ENCODE results near the gene PRRG3. TPM values are rescaled to one million over a fixed set of nuclear protein-coding genes. Genes with fewer than 3 reads are reported as not detected.

PRRG3 gene
- polyA plus RNA-seq (2013), result 0.04 and 0.07 TPM in 2 replicates

DNA sequence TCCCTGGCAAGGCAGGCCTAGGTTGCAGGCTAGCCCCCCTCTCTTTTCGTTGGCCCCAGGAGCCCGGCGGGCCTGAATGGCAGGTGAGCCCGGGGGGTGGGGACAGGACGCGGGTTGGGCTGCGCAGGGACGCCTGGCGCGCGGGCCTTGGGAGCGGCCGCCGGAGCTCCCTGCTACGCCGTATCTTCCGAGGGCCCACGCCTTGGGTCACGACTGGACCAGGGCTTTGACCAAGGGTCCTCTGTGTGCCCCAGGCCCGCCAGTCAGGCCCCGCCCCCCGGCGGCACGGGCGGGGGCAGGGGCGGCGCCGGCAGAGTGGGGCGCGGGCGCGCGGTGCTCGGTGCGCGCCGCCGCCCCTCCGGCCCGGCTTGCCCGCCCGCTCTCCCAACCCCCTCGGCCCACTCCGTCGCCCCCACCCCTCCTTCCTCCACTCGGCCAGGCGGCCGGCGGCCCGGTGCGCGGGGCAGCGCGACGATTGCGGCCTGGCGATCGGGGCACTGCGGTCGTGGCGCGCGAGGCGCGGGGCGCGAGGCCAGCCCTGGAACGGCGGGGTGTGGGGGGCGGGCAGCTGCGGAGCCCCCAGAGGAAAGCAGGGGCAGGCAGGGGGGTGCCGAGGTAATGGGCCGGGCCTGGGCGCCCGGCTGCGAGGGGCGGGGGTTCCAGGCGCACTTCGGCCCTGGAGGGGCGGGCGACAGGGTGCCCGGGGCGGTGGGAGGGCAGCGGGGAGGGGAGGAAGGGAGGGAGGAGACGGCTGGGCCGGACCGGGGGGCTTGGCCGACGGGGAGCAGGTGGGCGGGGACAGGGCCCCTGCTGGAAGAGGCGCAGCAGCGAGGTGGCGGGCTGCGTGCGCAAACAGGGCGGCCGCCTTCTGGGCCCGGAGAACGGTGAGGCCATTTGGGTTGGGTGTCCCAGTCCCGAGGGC is at the start of gene PRRG3:
TSS of gene PRRG3 (plus strand) at position 798 of the 922 bp plus-strand sequence. CDS start 3,357 bp downstream, outside the sequence.
- WGBS (ENCODE audit: extremely low coverage, insufficient coverage, insufficient read length), result no CpG with 5 or more reads among the region's 100 CpGs
- no peak for DNase-seq

DNA sequence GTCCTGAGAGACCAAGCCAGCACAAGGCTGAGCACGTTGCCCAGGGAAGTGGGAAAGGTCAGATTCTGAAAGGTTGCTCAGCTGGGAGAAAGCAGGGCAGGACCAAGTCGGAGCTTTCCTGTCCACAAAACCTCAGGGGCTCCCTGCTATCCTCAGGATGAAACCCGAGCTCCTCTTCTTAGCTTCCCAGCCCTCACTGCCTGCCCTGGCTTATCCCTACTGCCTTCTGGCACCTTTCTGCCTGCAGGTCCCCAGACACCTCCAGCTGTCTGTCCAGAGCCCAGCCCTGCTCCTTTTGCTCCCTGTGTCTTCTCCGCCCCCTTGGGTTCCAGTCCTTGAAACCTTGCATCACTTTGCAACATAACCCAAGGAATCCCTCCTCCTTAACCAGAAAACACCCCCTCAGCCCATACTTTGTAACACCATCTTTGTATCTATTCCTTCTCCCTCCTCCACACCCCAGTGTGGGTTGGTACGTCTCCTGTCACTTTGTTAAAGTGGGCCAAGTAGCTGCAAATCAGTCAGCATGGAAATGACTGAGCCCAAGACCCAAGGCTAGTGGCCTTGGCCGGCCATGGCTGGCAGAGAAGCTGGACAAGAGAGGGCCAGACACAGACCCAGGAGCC is 20.0 kb upstream of the PRRG3 start:
- no peak overlapping the region for H2BK120ac ChIP-seq (ENCODE audit: insufficient read depth, low read length, poor library complexity)
- H3K36me3 ChIP-seq (ENCODE audit: control insufficient read depth in 1 of 2, insufficient read depth in 2 of 2, low read length in 2 of 2), result no peaks in the 10 kb centered on the region
- H3K4ac ChIP-seq (ENCODE audit: low read depth, low read length), result no peak overlapping the region
- H4K12ac ChIP-seq (ENCODE audit: low read depth, low read length), result no peak overlapping the region
- H3K4me1 ChIP-seq (ENCODE audit: control insufficient read depth in 1 of 2, insufficient read depth in 2 of 2, low read length in 2 of 2), result no peaks in the 10 kb centered on the region
- no peak overlapping the region for H3K14ac ChIP-seq (ENCODE audit: low read length)
- H2BK12ac ChIP-seq (ENCODE audit: low read length), result no peak overlapping the region
- H3K9me3 ChIP-seq (ENCODE audit: insufficient read depth, low read depth, low read length), result no peaks in the 10 kb centered on the region
- WGBS (ENCODE audit: extremely low coverage, insufficient coverage, insufficient read length), result no CpG with 5 or more reads among the region's 6 CpGs
- no peak overlapping the region for H3K4me2 ChIP-seq (ENCODE audit: low read length)
- no peak overlapping the region for H3K27ac ChIP-seq (ENCODE audit: low read depth, low read length)
- no peak overlapping the region for H4K91ac ChIP-seq (ENCODE audit: low read depth, low read length)
- no peaks in the 10 kb centered on the region for H3K79me2 ChIP-seq (ENCODE audit: control insufficient read depth, insufficient read depth, low read length, poor library complexity)
- DNase-seq, result no peak
- H4K8ac ChIP-seq (ENCODE audit: low read depth, low read length), result no peak overlapping the region
- no peak overlapping the region for H3K4me3 ChIP-seq (ENCODE audit: low read depth, low read length)
- H3K79me1 ChIP-seq (ENCODE audit: low read length), result no peaks in the 10 kb centered on the region
- no peaks in the 10 kb centered on the region for H3K27me3 ChIP-seq (ENCODE audit: insufficient read depth, low read length)
- H2BK5ac ChIP-seq (ENCODE audit: low read depth, low read length, poor library complexity), result no peak overlapping the region
- H3K18ac ChIP-seq (ENCODE audit: low read length), result no peak overlapping the region
- no peak overlapping the region for H2AFZ ChIP-seq (ENCODE audit: insufficient read depth, low read length, poor library complexity)
- no peak overlapping the region for H3K23ac ChIP-seq (ENCODE audit: low read length)
- H3K9ac ChIP-seq (ENCODE audit: low read length), result no peak overlapping the region
- no peak overlapping the region for H2AK5ac ChIP-seq (ENCODE audit: low read length)

More for the DNA sequence above, at the start of gene PRRG3:
- Histone ChIP-seq H3K4me3 (ENCODE audit: low read depth, low read length) (peak within 1 kb of the TSS; percentile 32), H2AK5ac (ENCODE audit: low read length) (no peak within 1 kb of the TSS), H3K4me1 (ENCODE audit: control insufficient read depth in 1 of 2, insufficient read depth in 2 of 2, low read length in 2 of 2) (peaks cover 0 to 3% of the 10 kb centered on the region in 2 experiments), H3K79me1 (ENCODE audit: low read length) (no peaks in the 10 kb centered on the region), H3K36me3 (ENCODE audit: control insufficient read depth in 1 of 2, insufficient read depth in 2 of 2, low read length in 2 of 2) (no peaks in the 10 kb centered on the region), H2BK12ac (ENCODE audit: low read length) (no peak within 1 kb of the TSS), H3K27me3 (ENCODE audit: insufficient read depth, low read length) (peaks cover 6% of the 10 kb centered on the region), H3K4ac (ENCODE audit: low read depth, low read length) (no peak within 1 kb of the TSS), H4K8ac (ENCODE audit: low read depth, low read length) (no peak within 1 kb of the TSS), H3K14ac (ENCODE audit: low read length) (no peak within 1 kb of the TSS), H2AFZ (ENCODE audit: insufficient read depth, low read length, poor library complexity) (no peak within 1 kb of the TSS), H3K9ac (ENCODE audit: low read length) (no peak within 1 kb of the TSS), H4K91ac (ENCODE audit: low read depth, low read length) (no peak within 1 kb of the TSS), H2BK5ac (ENCODE audit: low read depth, low read length, poor library complexity) (no peak within 1 kb of the TSS), H3K9me3 (ENCODE audit: insufficient read depth, low read depth, low read length) (no peaks in the 10 kb centered on the region), H3K18ac (ENCODE audit: low read length) (no peak within 1 kb of the TSS), H3K4me2 (ENCODE audit: low read length) (peak within 1 kb of the TSS; percentile 73), H3K79me2 (ENCODE audit: control insufficient read depth, insufficient read depth, low read length, poor library complexity) (no peaks in the 10 kb centered on the region), H3K23ac (ENCODE audit: low read length) (no peak within 1 kb of the TSS), H4K12ac (ENCODE audit: low read depth, low read length) (no peak within 1 kb of the TSS), H2BK120ac (ENCODE audit: insufficient read depth, low read length, poor library complexity) (no peak within 1 kb of the TSS), H3K27ac (ENCODE audit: low read depth, low read length) (no peak within 1 kb of the TSS)

DNA sequence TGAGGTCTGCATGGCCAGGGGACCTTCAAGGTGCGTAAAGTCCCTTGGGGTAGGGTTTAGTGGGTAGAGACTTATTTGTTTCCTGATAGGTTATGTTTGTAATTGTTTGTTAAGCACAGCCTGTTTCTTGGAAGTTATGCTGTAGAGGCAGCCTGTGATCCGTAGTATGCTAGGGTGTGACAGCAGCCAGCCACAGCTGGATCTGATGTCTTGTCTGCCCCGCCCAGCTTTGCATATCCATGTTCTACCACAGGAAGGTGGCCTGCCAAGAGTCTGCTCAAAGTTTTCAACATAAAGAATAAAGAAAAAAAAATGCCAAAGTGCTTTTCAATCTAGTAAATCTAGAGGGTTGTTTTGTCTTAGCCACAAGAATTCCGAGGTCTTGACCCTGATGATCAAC is 19.1 kb upstream of the PRRG3 start:
- Histone ChIP-seq H3K14ac (ENCODE audit: low read length) (no peak overlapping the region), H2AFZ (ENCODE audit: insufficient read depth, low read length, poor library complexity) (no peak overlapping the region), H3K27me3 (ENCODE audit: insufficient read depth, low read length) (no peaks in the 10 kb centered on the region), H2BK120ac (ENCODE audit: insufficient read depth, low read length, poor library complexity) (no peak overlapping the region), H3K79me2 (ENCODE audit: control insufficient read depth, insufficient read depth, low read length, poor library complexity) (no peaks in the 10 kb centered on the region), H3K79me1 (ENCODE audit: low read length) (no peaks in the 10 kb centered on the region), H2AK5ac (ENCODE audit: low read length) (no peak overlapping the region), H2BK5ac (ENCODE audit: low read depth, low read length, poor library complexity) (no peak overlapping the region), H3K9ac (ENCODE audit: low read length) (no peak overlapping the region), H4K12ac (ENCODE audit: low read depth, low read length) (no peak overlapping the region), H3K4ac (ENCODE audit: low read depth, low read length) (no peak overlapping the region), H3K23ac (ENCODE audit: low read length) (no peak overlapping the region), H3K4me3 (ENCODE audit: low read depth, low read length) (no peak overlapping the region), H4K8ac (ENCODE audit: low read depth, low read length) (no peak overlapping the region), H3K4me2 (ENCODE audit: low read length) (no peak overlapping the region), H3K4me1 (ENCODE audit: control insufficient read depth in 1 of 2, insufficient read depth in 2 of 2, low read length in 2 of 2) (no peaks in the 10 kb centered on the region), H3K27ac (ENCODE audit: low read depth, low read length) (no peak overlapping the region), H4K91ac (ENCODE audit: low read depth, low read length) (no peak overlapping the region), H3K9me3 (ENCODE audit: insufficient read depth, low read depth, low read length) (no peaks in the 10 kb centered on the region), H3K18ac (ENCODE audit: low read length) (no peak overlapping the region), H3K36me3 (ENCODE audit: control insufficient read depth in 1 of 2, insufficient read depth in 2 of 2, low read length in 2 of 2) (no peaks in the 10 kb centered on the region), H2BK12ac (ENCODE audit: low read length) (no peak overlapping the region)
- WGBS (ENCODE audit: extremely low coverage, insufficient coverage, insufficient read length), result no CpG with 5 or more reads among the region's 4 CpGs
- DNase-seq, result no peak

DNA sequence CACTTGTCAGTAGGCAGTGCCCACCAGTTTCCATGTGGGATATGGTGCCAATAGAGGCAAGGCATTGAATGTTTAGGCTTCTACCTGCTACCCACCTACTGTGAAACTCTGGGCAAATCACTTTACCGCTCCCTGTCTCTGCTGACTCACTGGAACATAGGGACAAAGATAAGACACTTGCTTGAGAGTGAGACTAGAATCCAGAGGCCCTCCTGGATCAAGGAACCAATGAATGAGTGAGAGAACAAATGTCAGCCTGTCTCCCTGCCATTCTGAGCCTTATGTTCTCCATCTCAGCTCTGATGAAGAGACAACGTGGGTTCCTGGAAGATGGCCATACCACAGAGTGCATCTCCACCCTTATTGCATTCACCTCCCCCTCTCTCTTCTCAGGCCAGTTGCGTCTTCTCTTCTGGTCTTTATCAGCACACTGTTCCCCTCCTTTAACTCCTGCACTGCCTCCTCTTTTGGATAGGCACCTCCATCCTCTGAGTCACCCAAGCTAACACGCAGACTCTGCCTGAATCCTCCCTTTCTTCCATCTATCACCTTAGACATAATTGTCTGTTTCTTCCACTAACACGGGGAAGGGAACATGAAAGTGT is 15.4 kb upstream of the PRRG3 start:
- Histone ChIP-seq H2BK12ac (ENCODE audit: low read length) (no peak overlapping the region), H3K4ac (ENCODE audit: low read depth, low read length) (no peak overlapping the region), H4K91ac (ENCODE audit: low read depth, low read length) (no peak overlapping the region), H3K4me1 (ENCODE audit: control insufficient read depth in 1 of 2, insufficient read depth in 2 of 2, low read length in 2 of 2) (no peaks in the 10 kb centered on the region), H4K8ac (ENCODE audit: low read depth, low read length) (no peak overlapping the region), H3K9ac (ENCODE audit: low read length) (no peak overlapping the region), H2AK5ac (ENCODE audit: low read length) (no peak overlapping the region), H2BK5ac (ENCODE audit: low read depth, low read length, poor library complexity) (no peak overlapping the region), H3K14ac (ENCODE audit: low read length) (no peak overlapping the region), H2BK120ac (ENCODE audit: insufficient read depth, low read length, poor library complexity) (no peak overlapping the region), H3K18ac (ENCODE audit: low read length) (no peak overlapping the region), H4K12ac (ENCODE audit: low read depth, low read length) (no peak overlapping the region), H3K27ac (ENCODE audit: low read depth, low read length) (no peak overlapping the region), H3K23ac (ENCODE audit: low read length) (no peak overlapping the region), H3K79me1 (ENCODE audit: low read length) (no peaks in the 10 kb centered on the region), H2AFZ (ENCODE audit: insufficient read depth, low read length, poor library complexity) (no peak overlapping the region), H3K79me2 (ENCODE audit: control insufficient read depth, insufficient read depth, low read length, poor library complexity) (no peaks in the 10 kb centered on the region), H3K4me3 (ENCODE audit: low read depth, low read length) (no peak overlapping the region), H3K9me3 (ENCODE audit: insufficient read depth, low read depth, low read length) (no peaks in the 10 kb centered on the region), H3K36me3 (ENCODE audit: control insufficient read depth in 1 of 2, insufficient read depth in 2 of 2, low read length in 2 of 2) (no peaks in the 10 kb centered on the region), H3K4me2 (ENCODE audit: low read length) (no peak overlapping the region), H3K27me3 (ENCODE audit: insufficient read depth, low read length) (no peaks in the 10 kb centered on the region)
- no CpG with 5 or more reads among the region's 5 CpGs for WGBS (ENCODE audit: extremely low coverage, insufficient coverage, insufficient read length)
- no peak for DNase-seq

All from trophoblast cell (in vitro differentiated cells and primary cell).